T-helper 22 cell (primary cell): Measurements from ENCODE around the gene PATJ.

Experiments
- DNase-seq: peaks from one replicate; pipeline ENCODE4 v3.0.0-alpha.2; 2020; ENCODE audit warnings: low read depth

PATJ gene

GRCh38 chr1:61993331-61993961 lies 251.2 kb downstream of the PATJ start:
- DNase-seq, result no peak

DNA sequence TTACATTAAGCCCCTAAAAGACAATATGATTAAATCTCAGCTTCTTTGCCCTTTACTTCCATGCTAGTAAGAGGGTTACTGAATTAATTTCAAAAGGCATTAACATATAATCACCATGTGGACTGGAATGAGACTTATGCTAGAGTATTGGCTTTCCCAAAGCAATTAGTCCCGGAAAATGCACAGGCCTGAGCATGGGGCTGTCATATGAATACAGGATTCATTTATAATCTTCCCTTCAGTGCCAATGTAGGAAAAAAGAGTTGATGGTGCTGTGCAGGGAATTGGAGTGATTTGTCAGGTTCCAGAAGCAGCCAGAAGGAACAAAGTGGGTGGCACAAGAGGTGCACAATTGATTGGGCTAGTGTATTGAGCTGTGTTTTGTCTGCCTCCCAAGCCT lies 253.4 kb downstream of the PATJ start:
- no peak for DNase-seq

DNA sequence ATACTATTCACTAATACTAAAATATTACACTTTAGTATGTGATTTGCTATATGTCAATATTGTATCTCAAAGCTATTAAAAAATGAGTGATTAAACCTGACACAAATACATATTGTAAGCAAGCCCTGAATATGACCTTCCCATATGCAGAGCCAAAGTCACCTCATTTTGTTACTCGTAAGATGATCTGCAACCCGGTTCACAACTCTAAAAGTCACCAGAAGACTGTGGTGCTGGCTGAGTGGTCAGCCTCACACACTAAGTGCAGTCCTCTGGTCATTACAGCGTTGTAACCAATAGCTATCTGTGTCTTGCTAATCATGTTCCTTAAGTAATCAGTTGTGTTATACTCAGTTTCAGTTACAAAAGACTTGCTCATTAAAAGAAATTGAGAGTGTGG lies 254.8 kb downstream of the PATJ start:
- no peak for DNase-seq

DNA sequence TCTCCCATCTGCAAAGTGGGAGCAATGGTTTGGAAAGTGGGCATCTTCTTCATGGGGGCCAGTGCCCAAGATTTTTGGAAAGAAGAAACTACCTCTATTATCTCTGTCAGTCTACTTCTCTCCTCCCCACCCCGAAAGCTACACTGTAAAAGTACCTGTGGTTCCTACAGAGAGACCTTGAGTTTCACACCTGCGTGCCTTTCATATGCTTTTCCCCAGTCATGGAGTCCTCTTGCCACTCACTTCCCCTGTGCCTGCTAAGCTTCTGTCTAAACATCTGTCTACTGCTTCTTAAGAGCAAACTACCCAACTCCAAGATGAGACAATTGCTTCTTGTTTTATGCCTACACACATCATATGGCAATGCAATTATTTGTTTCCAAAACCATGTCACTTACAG lies 261.5 kb downstream of the PATJ start:
- no peak for DNase-seq

DNA sequence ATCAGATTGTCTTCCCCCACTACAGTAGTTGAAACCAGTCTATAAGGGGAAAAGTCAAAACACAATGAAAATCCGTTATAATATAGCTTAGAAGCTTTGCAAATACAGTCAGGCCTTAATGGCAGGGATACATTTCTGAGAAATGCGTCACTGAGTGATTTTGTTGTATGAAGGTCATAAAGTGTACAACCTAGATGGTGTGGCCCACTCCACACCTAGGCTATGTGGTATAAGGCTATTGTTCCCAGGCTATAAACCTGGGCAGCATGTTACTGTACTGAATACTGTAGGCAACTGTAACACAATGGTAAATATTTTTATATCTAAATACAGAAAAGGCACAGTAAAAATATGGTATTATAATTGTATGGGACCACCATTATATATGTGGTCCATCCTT lies 264.4 kb downstream of the PATJ start:
- no peak for DNase-seq

- DNase-seq, result no peak
Measured at GRCh38 chr1:62011006-62011405, 268.7 kb downstream of the PATJ start.

DNA sequence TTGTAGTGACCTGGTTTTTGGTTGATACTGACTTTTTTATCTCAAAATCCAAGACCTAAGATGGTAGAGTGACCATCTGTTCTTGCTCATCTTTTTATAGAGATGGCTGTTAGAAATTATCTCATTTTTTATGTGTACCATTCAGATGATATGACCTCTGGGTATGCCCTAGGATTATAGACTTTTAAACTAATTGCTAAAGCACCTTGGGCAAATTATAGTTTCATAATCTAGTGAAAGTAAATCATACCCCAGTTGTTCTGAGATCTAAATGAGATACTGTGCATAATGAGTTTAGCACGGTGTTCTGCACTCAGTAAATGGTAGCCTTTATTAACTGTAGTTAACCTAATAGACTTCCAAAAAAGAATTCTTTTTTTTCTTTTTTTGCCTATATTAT lies 269.8 kb downstream of the PATJ start:
- no peak for DNase-seq

DNA sequence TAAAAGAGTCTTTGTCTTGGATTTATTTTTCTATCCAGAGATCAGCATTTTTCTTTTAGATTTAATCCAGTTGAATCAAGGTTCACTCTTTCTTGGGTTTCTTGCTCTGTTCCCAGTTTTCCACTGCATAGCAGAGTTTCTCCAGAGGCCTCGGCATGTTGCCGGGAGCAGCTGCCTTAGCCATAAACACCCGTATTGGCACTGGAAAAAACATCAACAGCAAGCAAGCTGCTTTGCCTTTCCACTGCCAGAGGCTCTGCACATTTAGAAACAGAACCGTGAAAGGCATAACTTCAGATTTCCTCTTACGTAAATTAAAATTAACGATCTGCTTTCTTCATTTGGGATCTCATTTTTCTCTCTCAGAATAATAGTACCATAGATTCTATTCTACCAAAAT lies 270.6 kb downstream of the PATJ start:
- DNase-seq, result no peak

- no peak for DNase-seq
Measured at GRCh38 chr1:62013264-62013663, 271.0 kb downstream of the PATJ start.

DNA sequence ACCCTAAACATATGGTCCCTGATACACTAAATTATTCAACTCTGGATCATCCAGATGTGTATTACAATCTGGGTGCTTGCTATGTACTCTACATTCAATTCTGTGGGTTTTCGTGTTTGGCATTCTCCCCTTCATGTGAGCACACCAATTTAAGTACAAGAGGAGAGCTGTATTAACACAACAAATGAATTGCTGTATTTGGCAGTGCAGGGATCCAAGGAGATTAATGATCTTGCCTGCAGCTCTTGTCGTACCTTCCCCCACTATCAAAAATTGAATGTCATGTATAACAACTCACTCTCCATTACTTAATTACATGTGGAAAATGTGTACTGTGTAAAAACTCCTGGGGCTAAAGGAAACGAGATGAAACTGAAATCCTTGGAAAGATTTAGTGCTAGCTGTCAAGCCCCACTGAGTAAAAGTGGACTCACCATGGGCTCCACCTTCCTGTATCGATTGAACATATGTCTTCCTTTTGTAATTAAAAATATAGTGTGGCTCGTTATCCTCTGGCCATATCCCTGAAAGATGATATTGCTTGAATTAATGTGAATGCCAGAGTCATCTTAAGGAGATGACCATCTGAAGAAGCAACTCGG lies 280.2 kb downstream of the PATJ start:
- no peak for DNase-seq

- DNase-seq, result no peak
Measured at GRCh38 chr1:62024690-62025089, 282.4 kb downstream of the PATJ start.

DNA sequence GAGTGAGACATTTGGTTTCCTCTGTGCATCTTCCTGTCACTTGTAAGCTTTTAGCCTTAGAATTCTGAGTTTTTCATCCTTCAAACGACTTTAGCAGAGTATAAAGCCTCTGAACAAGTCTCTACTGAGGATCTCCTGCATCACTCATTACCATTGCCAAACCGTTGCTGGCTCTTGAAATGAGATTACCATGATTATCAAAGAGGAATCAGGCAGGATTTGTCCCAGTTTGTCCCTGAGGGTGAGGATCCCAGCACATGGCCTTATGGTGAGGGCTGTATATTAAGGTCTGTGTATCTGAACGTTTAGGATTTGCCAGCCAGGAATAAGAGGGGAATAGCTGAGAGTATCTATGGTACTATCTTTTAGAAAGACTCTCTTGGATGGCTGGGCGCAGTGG lies 282.9 kb downstream of the PATJ start:
- no peak for DNase-seq

- DNase-seq, result no peak
Measured at GRCh38 chr1:62025892-62026291, 283.6 kb downstream of the PATJ start.

GRCh38 chr1:62029704-62030103 lies 287.4 kb downstream of the PATJ start:
- no peak for DNase-seq

- DNase-seq, result no peak
Measured at GRCh38 chr1:62034790-62035189, 292.5 kb downstream of the PATJ start.

- DNase-seq, result no peak
Measured at GRCh38 chr1:62037274-62037673, 295.0 kb downstream of the PATJ start.

- no peak for DNase-seq
Measured at GRCh38 chr1:62038594-62039284, 296.5 kb downstream of the PATJ start.

- DNase-seq, result no peak
Measured at GRCh38 chr1:62040450-62040849, 298.2 kb downstream of the PATJ start.

DNA sequence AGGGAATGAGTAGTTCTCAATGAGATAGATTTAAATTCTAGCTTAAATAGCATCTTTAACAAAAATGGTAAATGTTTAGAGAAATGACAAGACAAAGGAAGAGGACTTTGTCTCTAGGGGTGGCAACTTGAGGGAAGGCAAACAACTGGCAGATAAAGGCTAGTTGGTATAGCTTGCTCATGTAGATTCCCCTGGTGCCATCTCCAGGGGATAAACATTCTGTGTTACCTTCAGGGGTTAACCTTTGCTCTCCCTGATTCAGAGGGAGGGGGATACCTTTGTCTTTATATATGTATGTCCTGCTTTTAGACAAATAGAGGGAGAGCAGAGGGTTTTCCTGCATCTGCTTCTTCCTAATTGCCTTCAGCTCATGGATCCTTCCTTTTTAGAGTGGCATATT lies 298.7 kb downstream of the PATJ start:
- DNase-seq, result no peak

GRCh38 chr1:62043154-62043553 lies 300.9 kb downstream of the PATJ start:
- DNase-seq, result no peak

DNA sequence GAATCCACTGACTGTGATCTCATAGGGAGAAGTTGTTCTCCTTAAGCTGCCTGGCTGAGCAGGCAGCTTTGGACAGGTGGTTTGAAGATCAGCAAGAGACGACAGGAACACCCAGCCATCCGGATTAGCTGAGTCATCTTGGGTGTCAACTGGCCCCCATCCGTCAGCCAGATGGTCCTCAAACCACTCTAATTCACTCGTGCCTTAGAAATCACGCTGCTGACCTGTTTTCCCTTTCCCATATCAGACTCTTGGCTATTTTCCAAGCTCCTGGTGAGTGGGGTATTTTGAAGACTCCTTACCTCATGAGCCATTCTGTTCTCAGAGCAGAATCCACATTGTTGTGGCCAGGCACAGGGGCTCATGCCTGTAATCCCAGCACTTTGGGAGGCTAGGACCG lies 303.3 kb downstream of the PATJ start:
- DNase-seq, result no peak

DNA sequence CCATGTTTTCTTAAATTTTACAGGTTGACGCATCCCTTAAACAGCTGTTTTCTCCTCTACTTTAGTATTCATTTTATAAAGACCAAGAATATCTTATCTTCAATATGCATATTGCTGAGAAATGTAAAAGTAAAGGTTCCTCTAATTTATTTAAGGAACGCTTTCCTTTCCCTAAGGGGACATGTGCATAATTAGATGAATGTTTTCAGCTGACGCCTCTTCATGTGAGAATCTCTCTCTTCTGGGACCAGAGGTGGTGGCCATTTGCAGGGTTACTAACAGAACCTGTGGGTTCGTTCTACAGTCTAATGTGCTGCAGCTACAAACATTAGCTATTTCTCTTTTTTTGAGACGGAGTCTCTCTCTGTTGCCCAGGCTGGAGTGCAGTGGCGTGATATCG lies 304.6 kb downstream of the PATJ start:
- no peak for DNase-seq

- DNase-seq, result no peak
Measured at GRCh38 chr1:62050165-62050564, 307.9 kb downstream of the PATJ start.

- DNase-seq, result no peak
Measured at GRCh38 chr1:62052946-62053345, 310.7 kb downstream of the PATJ start.
